ENCODE data around the gene MDH1B. TPM values are rescaled to one million over a fixed set of nuclear protein-coding genes. Genes with fewer than 3 reads are reported as not detected.

Gene MDH1B
- total RNA-seq, 1 experiment from 2014 or later = 0.85 TPM

DNA sequence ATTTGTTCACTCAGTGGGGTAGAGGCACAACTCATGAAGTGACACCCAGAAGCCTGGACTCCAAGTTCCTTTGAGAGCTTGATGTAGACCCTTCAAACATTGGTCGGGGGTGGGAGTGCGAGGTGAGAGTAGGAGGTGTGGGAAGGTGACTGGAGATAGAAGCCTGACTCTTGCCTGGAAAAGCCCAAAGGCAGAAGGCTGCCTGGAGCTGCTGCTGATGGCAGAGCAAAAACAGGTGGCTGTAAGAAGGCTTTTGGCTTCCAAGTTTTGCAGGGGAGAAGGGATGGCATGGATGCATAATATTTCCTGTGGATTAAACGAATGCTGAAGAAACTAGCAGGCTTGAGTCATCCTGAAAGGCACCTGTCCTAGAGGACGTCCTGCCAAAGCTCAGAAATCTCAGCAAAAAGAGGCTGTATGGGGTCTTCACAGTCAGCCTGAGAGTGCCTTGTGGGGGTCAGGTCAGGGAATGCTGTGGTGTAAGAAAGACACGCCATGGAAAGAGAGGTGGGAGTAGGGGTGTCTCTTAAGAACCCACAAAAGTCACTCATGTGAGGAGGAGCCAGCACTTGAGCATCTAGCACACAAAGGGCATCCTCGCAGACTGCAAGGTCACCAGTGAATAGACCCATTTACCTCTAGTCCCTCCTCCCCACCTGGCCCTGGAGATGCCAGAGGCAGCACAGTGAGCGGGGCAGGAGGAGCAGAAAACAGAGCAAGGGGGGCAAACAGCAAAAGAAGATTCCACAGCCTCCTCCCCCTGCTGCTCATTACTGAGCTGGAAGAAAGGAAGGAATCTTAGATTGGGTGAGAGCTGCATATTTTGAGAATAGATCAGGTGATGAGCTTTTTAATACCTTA, 37.8 kb upstream of the MDH1B start:
- ATAC-seq = no peak
- H3K4me3 ChIP-seq (ENCODE audit: low read depth in 2 of 2, low read length in 2 of 2) = no peak overlapping the region
- ChIA-PET POLR2A (no interaction called here), CTCF (no interaction called here)
- H3K27me3 ChIP-seq (ENCODE audit: control insufficient read depth, insufficient read depth, low read length) = no peaks in the 10 kb centered on the region
- in situ Hi-C loops (cut with HindIII; ENCODE audit: low pct_unique_long_range_greater_than_20kb, low sequenced_read_pairs) = no loop called here
- no TSS peak for BruUV-seq (replicated peaks)
- H3K9me3 ChIP-seq (ENCODE audit: control insufficient read depth, insufficient read depth, low read depth, low read length) = no peaks in the 10 kb centered on the region
- intact Hi-C loops (cut with micrococcal nuclease; ENCODE audit: unreplicated experiment) = loop anchor here (10.0 kb wide), 1 partner anchor 362 kb away; the partner anchor contains the start of gene KLF7
- H3K4me1 ChIP-seq (ENCODE audit: control insufficient read depth, insufficient read depth, low read length) = no peaks in the 10 kb centered on the region
- no peak for DNase-seq (ENCODE audit: low read depth, low spot score)
- TF ChIP-seq SIN3A (IDR thresholded peaks at IDR 0.05; ENCODE audit: borderline replicate concordance, insufficient read depth, low read depth, low read length) (no peak), TCF7L2 (IDR thresholded peaks at IDR 0.05; ENCODE audit: low read depth, low read length) (no peak), POLR2AphosphoS5 (IDR thresholded peaks at IDR 0.05; ENCODE audit: low read depth, low read length) (no peak)
- TF ChIP-seq, protein P1, sequence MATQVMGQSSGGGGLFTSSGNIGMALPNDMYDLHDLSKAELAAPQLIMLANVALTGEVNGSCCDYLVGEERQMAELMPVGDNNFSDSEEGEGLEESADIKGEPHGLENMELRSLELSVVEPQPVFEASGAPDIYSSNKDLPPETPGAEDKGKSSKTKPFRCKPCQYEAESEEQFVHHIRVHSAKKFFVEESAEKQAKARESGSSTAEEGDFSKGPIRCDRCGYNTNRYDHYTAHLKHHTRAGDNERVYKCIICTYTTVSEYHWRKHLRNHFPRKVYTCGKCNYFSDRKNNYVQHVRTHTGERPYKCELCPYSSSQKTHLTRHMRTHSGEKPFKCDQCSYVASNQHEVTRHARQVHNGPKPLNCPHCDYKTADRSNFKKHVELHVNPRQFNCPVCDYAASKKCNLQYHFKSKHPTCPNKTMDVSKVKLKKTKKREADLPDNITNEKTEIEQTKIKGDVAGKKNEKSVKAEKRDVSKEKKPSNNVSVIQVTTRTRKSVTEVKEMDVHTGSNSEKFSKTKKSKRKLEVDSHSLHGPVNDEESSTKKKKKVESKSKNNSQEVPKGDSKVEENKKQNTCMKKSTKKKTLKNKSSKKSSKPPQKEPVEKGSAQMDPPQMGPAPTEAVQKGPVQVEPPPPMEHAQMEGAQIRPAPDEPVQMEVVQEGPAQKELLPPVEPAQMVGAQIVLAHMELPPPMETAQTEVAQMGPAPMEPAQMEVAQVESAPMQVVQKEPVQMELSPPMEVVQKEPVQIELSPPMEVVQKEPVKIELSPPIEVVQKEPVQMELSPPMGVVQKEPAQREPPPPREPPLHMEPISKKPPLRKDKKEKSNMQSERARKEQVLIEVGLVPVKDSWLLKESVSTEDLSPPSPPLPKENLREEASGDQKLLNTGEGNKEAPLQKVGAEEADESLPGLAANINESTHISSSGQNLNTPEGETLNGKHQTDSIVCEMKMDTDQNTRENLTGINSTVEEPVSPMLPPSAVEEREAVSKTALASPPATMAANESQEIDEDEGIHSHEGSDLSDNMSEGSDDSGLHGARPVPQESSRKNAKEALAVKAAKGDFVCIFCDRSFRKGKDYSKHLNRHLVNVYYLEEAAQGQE (IDR thresholded peaks at IDR 0.05; ENCODE audit: insufficient read depth in 1 of 2, low read depth in 2 of 2, low read length in 1 of 2) = no peak
- TF ChIP-seq, protein P2, sequence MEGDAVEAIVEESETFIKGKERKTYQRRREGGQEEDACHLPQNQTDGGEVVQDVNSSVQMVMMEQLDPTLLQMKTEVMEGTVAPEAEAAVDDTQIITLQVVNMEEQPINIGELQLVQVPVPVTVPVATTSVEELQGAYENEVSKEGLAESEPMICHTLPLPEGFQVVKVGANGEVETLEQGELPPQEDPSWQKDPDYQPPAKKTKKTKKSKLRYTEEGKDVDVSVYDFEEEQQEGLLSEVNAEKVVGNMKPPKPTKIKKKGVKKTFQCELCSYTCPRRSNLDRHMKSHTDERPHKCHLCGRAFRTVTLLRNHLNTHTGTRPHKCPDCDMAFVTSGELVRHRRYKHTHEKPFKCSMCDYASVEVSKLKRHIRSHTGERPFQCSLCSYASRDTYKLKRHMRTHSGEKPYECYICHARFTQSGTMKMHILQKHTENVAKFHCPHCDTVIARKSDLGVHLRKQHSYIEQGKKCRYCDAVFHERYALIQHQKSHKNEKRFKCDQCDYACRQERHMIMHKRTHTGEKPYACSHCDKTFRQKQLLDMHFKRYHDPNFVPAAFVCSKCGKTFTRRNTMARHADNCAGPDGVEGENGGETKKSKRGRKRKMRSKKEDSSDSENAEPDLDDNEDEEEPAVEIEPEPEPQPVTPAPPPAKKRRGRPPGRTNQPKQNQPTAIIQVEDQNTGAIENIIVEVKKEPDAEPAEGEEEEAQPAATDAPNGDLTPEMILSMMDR (IDR thresholded peaks at IDR 0.05) = no peak
- no peaks in the 10 kb centered on the region for H3K36me3 ChIP-seq (ENCODE audit: control insufficient read depth, insufficient read depth, low read length)
- H3K27ac ChIP-seq (ENCODE audit: low read length) = no peak overlapping the region

DNA sequence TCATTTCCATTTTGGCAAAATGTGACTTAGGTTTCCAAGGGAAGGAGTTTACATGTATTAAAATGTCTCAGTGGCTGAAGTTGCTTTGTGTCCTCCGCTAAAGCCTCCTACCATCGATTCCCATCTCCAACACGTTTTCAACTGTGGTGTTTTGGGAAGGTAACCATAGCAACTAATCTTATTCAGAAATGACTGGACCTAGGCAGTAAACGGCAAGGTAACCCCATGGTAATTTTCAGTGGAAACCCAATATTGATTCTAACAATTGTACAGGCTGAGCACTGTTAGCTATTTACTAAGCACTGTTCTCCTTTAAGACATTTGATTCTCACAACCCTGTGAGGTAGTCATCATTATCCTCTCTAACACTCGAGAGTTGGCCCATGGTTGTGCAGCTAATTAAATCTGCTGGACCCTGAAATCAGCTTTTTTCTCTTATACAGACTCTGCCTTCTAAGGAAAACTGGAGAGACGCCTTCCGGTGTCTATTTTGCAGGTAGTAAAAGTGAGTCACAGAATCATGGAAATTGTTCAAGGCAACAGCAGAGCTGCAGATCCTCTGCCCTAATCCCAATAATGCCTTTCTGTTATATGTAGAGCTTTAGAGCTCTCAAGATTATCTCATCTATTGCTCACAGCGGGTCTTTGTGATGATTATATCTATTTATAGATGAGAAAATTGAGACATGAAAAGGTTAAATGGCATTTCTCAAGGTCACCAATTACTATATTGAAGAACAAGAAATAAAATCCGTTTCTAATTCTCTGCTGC, 36.5 kb upstream of the MDH1B start:
- Histone ChIP-seq H3K4me1 (ENCODE audit: control insufficient read depth, insufficient read depth, low read length) (no peaks in the 10 kb centered on the region), H3K36me3 (ENCODE audit: control insufficient read depth, insufficient read depth, low read length) (no peaks in the 10 kb centered on the region), H3K27ac (ENCODE audit: low read length) (no peak overlapping the region), H3K4me3 (ENCODE audit: low read depth in 2 of 2, low read length in 2 of 2) (no peak overlapping the region), H3K27me3 (ENCODE audit: control insufficient read depth, insufficient read depth, low read length) (no peaks in the 10 kb centered on the region), H3K9me3 (ENCODE audit: control insufficient read depth, insufficient read depth, low read depth, low read length) (no peaks in the 10 kb centered on the region)
- POLR2A ChIA-PET = no interaction called here
- CTCF ChIA-PET = no interaction called here
- DNase-seq (ENCODE audit: low read depth, low spot score) (no peak), ATAC-seq (no peak)
- no TSS peak for BruUV-seq (replicated peaks)
- TF ChIP-seq, protein P2 (IDR thresholded peaks at IDR 0.05) = no peak
- TF ChIP-seq, protein P1 (IDR thresholded peaks at IDR 0.05; ENCODE audit: insufficient read depth in 1 of 2, low read depth in 2 of 2, low read length in 1 of 2) = no peak
- TF ChIP-seq TCF7L2 (IDR thresholded peaks at IDR 0.05; ENCODE audit: low read depth, low read length) = no peak
- TF ChIP-seq POLR2AphosphoS5 (IDR thresholded peaks at IDR 0.05; ENCODE audit: low read depth, low read length) = no peak
- no peak for TF ChIP-seq SIN3A (IDR thresholded peaks at IDR 0.05; ENCODE audit: borderline replicate concordance, insufficient read depth, low read depth, low read length)
- intact Hi-C loops (cut with micrococcal nuclease; ENCODE audit: unreplicated experiment) = loop anchor here (2.0 to 10.0 kb wide), 3 partner anchors 179 to 363 kb away; partner anchors contain the start of gene KLF7
- in situ Hi-C loops (cut with HindIII; ENCODE audit: low pct_unique_long_range_greater_than_20kb, low sequenced_read_pairs) = no loop called here
